Activated naive CD4-positive, alpha-beta T cell treated with anti-CD3 and anti-CD28 coated beads, Interleukin-2, amount 50 U/mL, for 72 hours (primary cell): Measurements from ENCODE around the gene TUBG1. TPM values are rescaled to one million over a fixed set of nuclear protein-coding genes. Genes with fewer than 3 reads are reported as not detected.
A peak's percentile ranks its signal among the peaks of the same experiment; 100 is the strongest.

Experiments used
- ATAC-seq, 2 donors: fragments of 150-1000 bp; cut with Tn5 transposase; 2 replicates each; pipeline ENCODE4 v1.10.0; 2021; ENCODE audit warnings: mild to moderate bottlenecking in 2 of 2, moderate library complexity in 2 of 2
- DNase-seq, 2 donors: peaks; one replicate each; pipeline ENCODE4 v3.0.0; 2021 to 2022; ENCODE audit warnings: low spot score in 2 of 2
- H3K27ac Mint-ChIP-seq, 2 donors: one replicate each; pipeline ENCODE4 v1.8.0; 2022; ENCODE audit warnings: mild to moderate bottlenecking in 2 of 2, mixed read lengths in 2 of 2
- H3K36me3 Mint-ChIP-seq, 2 donors: one replicate each; pipeline ENCODE4 v1.8.0; 2022; ENCODE audit warnings: mixed read lengths in 2 of 2
- H3K9me3 Mint-ChIP-seq, 2 donors: one replicate each; pipeline ENCODE4 v1.8.0; 2022; ENCODE audit warnings: mixed read lengths in 2 of 2
- total RNA-seq, 2 donors: library from RNA; stranded (reverse); gene quantifications; one replicate each; pipeline ENCODE4 v1.2.3, GENCODE V29; 2022

Gene TUBG1
- total RNA-seq = 100 to 1,000 TPM in 1 of 2 donors, 10 to 100 TPM in 1; 56.3 to 151 TPM

- H3K36me3 Mint-ChIP-seq = peaks cover 16 to 31% of the 10 kb centered on the region in 2 donors
- DNase-seq = peak; percentile 99 to 100
- peak; percentile 88 to 95 for ATAC-seq
- H3K9me3 Mint-ChIP-seq = no peaks in the 10 kb centered on the region
- H3K27ac Mint-ChIP-seq = peak within 1 kb of the TSS; percentile 92 to 99
Measured at GRCh38 chr17:42609182-42609813, at the start of gene TUBG1, which contains the start of gene RETREG3. Gene TUBG1 (plus strand): TSS chr17:42609683. CDS start chr17:42609738, 55 bp downstream. Gene RETREG3 (minus strand): TSS chr17:42609374. CDS start chr17:42609324, 50 bp downstream.

GRCh38 chr17:42560246-42560645 is 49.2 kb upstream of the TUBG1 start:
- no peak overlapping the region for H3K27ac Mint-ChIP-seq

GRCh38 chr17:42561897-42562387 is 47.5 kb upstream of the TUBG1 start, which contains the start of gene COASY:
Gene COASY (plus strand): TSS chr17:42562148. CDS start chr17:42562623, 475 bp downstream.
- H3K36me3 Mint-ChIP-seq = peaks cover 25 to 29% of the 10 kb centered on the region in 2 donors
- ATAC-seq (peak; percentile 78 to 88), DNase-seq (peak; percentile 91 to 95)
- H3K9me3 Mint-ChIP-seq = no peaks in the 10 kb centered on the region
- peak within 1 kb of the TSS; percentile 93 to 99 for H3K27ac Mint-ChIP-seq

More at GRCh38 chr17:42560246-42560645, 49.2 kb upstream of the TUBG1 start:
- Mint-ChIP-seq H3K9me3 (no peaks in the 10 kb centered on the region), H3K36me3 (peaks cover 23 to 25% of the 10 kb centered on the region in 2 donors)
- DNase-seq (no peak), ATAC-seq (no peak)

GRCh38 chr17:42562388-42563142 is 46.9 kb upstream of the TUBG1 start:
- ATAC-seq (peak; percentile 15 to 31), DNase-seq (no peak)
- no peaks in the 10 kb centered on the region for H3K9me3 Mint-ChIP-seq
- peaks cover 26 to 34% of the 10 kb centered on the region in 2 donors for H3K36me3 Mint-ChIP-seq
- H3K27ac Mint-ChIP-seq = peak overlapping the region; percentile 93 to 99

- DNase-seq = no peak
- Mint-ChIP-seq H3K9me3 (no peaks in the 10 kb centered on the region), H3K36me3 (peaks cover 31 to 38% of the 10 kb centered on the region in 2 donors), H3K27ac (peak overlapping the region; percentile 93 to 99)
- ATAC-seq = no peak
Measured at GRCh38 chr17:42563143-42563509, 46.4 kb upstream of the TUBG1 start.

- peaks cover 32 to 38% of the 10 kb centered on the region in 2 donors for H3K36me3 Mint-ChIP-seq
- H3K27ac Mint-ChIP-seq = peak overlapping the region; percentile 93 to 99
- no peak for DNase-seq
- no peaks in the 10 kb centered on the region for H3K9me3 Mint-ChIP-seq
- no peak for ATAC-seq
Measured at GRCh38 chr17:42563543-42563942, 45.9 kb upstream of the TUBG1 start.

GRCh38 chr17:42563950-42564349 is 45.5 kb upstream of the TUBG1 start:
- DNase-seq = no peak
- Mint-ChIP-seq H3K9me3 (no peaks in the 10 kb centered on the region), H3K27ac (peak overlapping the region; percentile 93 to 99), H3K36me3 (peaks cover 36 to 38% of the 10 kb centered on the region in 2 donors)
- ATAC-seq = no peak

GRCh38 chr17:42564815-42565522 is 44.5 kb upstream of the TUBG1 start:
- Mint-ChIP-seq H3K36me3 (peaks cover 38 to 40% of the 10 kb centered on the region in 2 donors), H3K9me3 (no peaks in the 10 kb centered on the region), H3K27ac (peak overlapping the region in 1 of 2 donors; percentile 93)
- ATAC-seq = no peak
- DNase-seq = no peak

- Mint-ChIP-seq H3K36me3 (peaks cover 38 to 40% of the 10 kb centered on the region in 2 donors), H3K27ac (peak overlapping the region; percentile 94 to 98), H3K9me3 (no peaks in the 10 kb centered on the region)
- ATAC-seq (no peak), DNase-seq (no peak)
Measured at GRCh38 chr17:42565523-42566214, 43.8 kb upstream of the TUBG1 start.

- ATAC-seq = no peak
- DNase-seq = no peak
- H3K36me3 Mint-ChIP-seq = peaks cover 38 to 40% of the 10 kb centered on the region in 2 donors
- peak overlapping the region; percentile 94 to 98 for H3K27ac Mint-ChIP-seq
- no peaks in the 10 kb centered on the region for H3K9me3 Mint-ChIP-seq
Measured at GRCh38 chr17:42566215-42566882, 43.1 kb upstream of the TUBG1 start.

- Mint-ChIP-seq H3K9me3 (no peaks in the 10 kb centered on the region), H3K27ac (peak within 1 kb of the TSS; percentile 94 to 98), H3K36me3 (peaks cover 35 to 38% of the 10 kb centered on the region in 2 donors)
- DNase-seq (peak; percentile 94), ATAC-seq (peak; percentile 77 to 82)
Measured at GRCh38 chr17:42566883-42567573, 42.5 kb upstream of the TUBG1 start, which contains the start of gene MLX. Gene MLX (plus strand): TSS chr17:42567100. CDS start chr17:42567125, 25 bp downstream.

GRCh38 chr17:42568341-42569111 is 41.0 kb upstream of the TUBG1 start:
- DNase-seq = no peak
- H3K9me3 Mint-ChIP-seq = no peaks in the 10 kb centered on the region
- ATAC-seq = no peak
- H3K27ac Mint-ChIP-seq = peak overlapping the region; percentile 50 to 94
- peaks cover 31 to 34% of the 10 kb centered on the region in 2 donors for H3K36me3 Mint-ChIP-seq

- Mint-ChIP-seq H3K36me3 (peaks cover 41 to 45% of the 10 kb centered on the region in 2 donors), H3K27ac (peak overlapping the region; percentile 28 to 69), H3K9me3 (no peaks in the 10 kb centered on the region)
- DNase-seq = peak in 1 of 2 donors; percentile 43
- no peak for ATAC-seq
Measured at GRCh38 chr17:42571435-42572225, 37.9 kb upstream of the TUBG1 start.

GRCh38 chr17:42573095-42573494 is 36.4 kb upstream of the TUBG1 start:
- Mint-ChIP-seq H3K36me3 (peaks cover 49 to 50% of the 10 kb centered on the region in 2 donors), H3K27ac (peak overlapping the region; percentile 64 to 87), H3K9me3 (no peaks in the 10 kb centered on the region)
- ATAC-seq (no peak), DNase-seq (no peak)
